Panc1 (cell line): Measurements from ENCODE around the gene GJB2. TPM values are rescaled to one million over a fixed set of nuclear protein-coding genes. Genes with fewer than 3 reads are reported as not detected.

ENCODE experiments used
- ATAC-seq: fragments of 200-7000 bp; cut with Tn5 transposase; 2 replicates; pipeline ENCODE4 v1.9.1; 2020; ENCODE audit warnings: mild to moderate bottlenecking, moderate library complexity
- BruUV-seq: library from RNA; stranded (reverse); fragments of 400-500 nt; replicated peaks from 2 replicates; lab custom pipeline; 2021; lab: Mats Ljungman, UMichigan
- CTCF ChIA-PET: fragments of 300-600 bp; sonication (Branson Sonifier 250); formaldehyde crosslinking; loops from one replicate; lab custom pipeline; 2022; ENCODE audit warnings: antibody characterized with exemption; lab: Charles Lee
- POLR2A ChIA-PET: fragments of 300-600 bp; sonication (Branson Sonifier 250); formaldehyde crosslinking; loops from one replicate; lab custom pipeline; 2022; ENCODE audit warnings: antibody characterized with exemption; lab: Charles Lee
- DNase-seq: peaks from one replicate; pipeline ENCODE4 v3.0.0-alpha.2; 2010; ENCODE audit warnings: low read depth, low spot score
- H3K27ac ChIP-seq: 2 replicates; pipeline ENCODE4 v1.5.1; 2011; ENCODE audit warnings: mild to moderate bottlenecking, low read length, inconsistent platforms
- H3K27me3 ChIP-seq: fragments of 200-500 bp; sonication (Bioruptor generic); 2 replicates; pipeline ENCODE4 v1.6.0; 2014; ENCODE audit warnings: low read length, inconsistent platforms; ENCODE audit not compliant: control insufficient read depth, insufficient read depth
- H3K36me3 ChIP-seq: fragments of 200-500 bp; sonication (Bioruptor generic); 2 replicates; pipeline ENCODE4 v1.5.1; 2014; ENCODE audit warnings: inconsistent platforms, mild to moderate bottlenecking, low read length, moderate library complexity; ENCODE audit not compliant: control insufficient read depth, insufficient read depth
- H3K4me1 ChIP-seq: 2 replicates; pipeline ENCODE4 v1.5.1; 2011; ENCODE audit warnings: inconsistent platforms, mild to moderate bottlenecking, low read length, moderate library complexity; ENCODE audit not compliant: control insufficient read depth, insufficient read depth
- H3K4me3 ChIP-seq, 2 experiments: 2 replicates each; pipeline ENCODE4 v1.5.1; 2011 to 2012; ENCODE audit warnings: low read depth in 2 of 2, low read length in 2 of 2, mild to moderate bottlenecking in 2 of 2, inconsistent platforms in 1 of 2, moderate library complexity in 1 of 2
- H3K9me3 ChIP-seq: fragments of 200-500 bp; sonication (Bioruptor generic); 2 replicates; pipeline ENCODE4 v1.5.1; 2014; ENCODE audit warnings: low read depth, mild to moderate bottlenecking, inconsistent platforms, low read length, moderate library complexity; ENCODE audit not compliant: control insufficient read depth, insufficient read depth
- POLR2AphosphoS5 ChIP-seq: IDR thresholded peaks from 2 replicates; pipeline ENCODE4 v1.6.1; 2012; ENCODE audit warnings: mild to moderate bottlenecking, low read depth, low read length, moderate library complexity
- REST ChIP-seq, 2 experiments: IDR thresholded peaks; 2 replicates each; pipeline ENCODE4 v1.6.1; 2011 to 2012; ENCODE audit warnings: low read depth in 2 of 2, control low read depth in 1 of 2, low read length in 1 of 2, mild to moderate bottlenecking in 1 of 2, moderate library complexity in 1 of 2; ENCODE audit not compliant: insufficient read depth in 1 of 2
- SIN3A ChIP-seq: IDR thresholded peaks from 2 replicates; pipeline ENCODE4 v1.6.1; 2012; ENCODE audit warnings: low read depth, mild to moderate bottlenecking, low read length, moderate library complexity, borderline replicate concordance; ENCODE audit not compliant: insufficient read depth
- TCF7L2 ChIP-seq: IDR thresholded peaks from 2 replicates; pipeline ENCODE4 v1.6.1; 2011; ENCODE audit warnings: mild to moderate bottlenecking, low read depth, low read length, inconsistent platforms
- in situ Hi-C: cut with HindIII; loops from 2 replicates; pipeline ENCODE4 v1.10.0; 2016; ENCODE audit warnings: low sequenced_read_pairs, low pct_unique_long_range_greater_than_20kb
- intact Hi-C: fragments of 100-400 bp; cut with micrococcal nuclease; formaldehyde crosslinking; loops from one replicate; pipeline ENCODE4 v1.10.0; 2022; ENCODE audit not compliant: unreplicated experiment
- total RNA-seq: library from RNA; stranded (reverse); gene quantifications from one replicate; pipeline ENCODE4 v1.2.1, GENCODE V29; 2021; ENCODE audit not compliant: unreplicated experiment
- TF ChIP-seq, protein P1 (sequence below): fragments of 450-650 bp; IDR thresholded peaks from 2 replicates; pipeline ENCODE4 v1.5.1; 2017; ENCODE audit warnings: mild to moderate bottlenecking

The GJB2 gene
- total RNA-seq, 1 experiment from 2014 or later, result 54.2 TPM

DNA sequence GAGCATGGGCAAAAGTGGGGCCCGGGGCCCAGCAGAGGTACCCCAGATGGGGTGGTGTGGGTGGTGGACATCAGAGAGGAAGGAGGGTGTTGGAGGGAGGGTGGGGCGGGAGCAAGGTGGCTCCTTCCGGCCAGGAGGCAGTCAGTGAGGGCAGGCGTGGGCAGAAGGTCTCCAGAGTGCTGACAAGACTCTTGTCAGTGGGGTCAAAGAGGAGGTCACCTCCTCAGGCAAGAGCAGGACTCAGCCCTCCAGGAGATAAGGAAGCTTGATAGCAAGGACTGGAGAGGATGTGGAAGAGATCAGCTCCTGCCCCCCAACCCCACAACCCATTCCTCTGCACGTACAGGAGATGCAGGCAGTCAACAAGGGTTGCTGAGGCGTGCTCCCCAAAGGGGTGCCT, 41.7 kb downstream of the GJB2 start:
- Histone ChIP-seq H3K27me3 (no peaks in the 10 kb centered on the region), H3K9me3 (no peaks in the 10 kb centered on the region), H3K36me3 (no peaks in the 10 kb centered on the region), H3K4me3 (no peak overlapping the region), H3K27ac (no peak overlapping the region), H3K4me1 (no peaks in the 10 kb centered on the region)
- no peak for ATAC-seq
- ChIA-PET POLR2A (no interaction called here), CTCF (no interaction called here)
- in situ Hi-C loops (no loop called here), intact Hi-C loops (no loop called here)
- no TSS peak for BruUV-seq
- no peak for DNase-seq
- TF ChIP-seq REST (IDR thresholded peaks at IDR 0.05; ENCODE audit: insufficient read depth in 1 of 2, low read depth in 2 of 2, low read length in 1 of 2) (no peak), TCF7L2 (no peak), POLR2AphosphoS5 (no peak)

GRCh38 chr13:20150561-20150960, 42.2 kb downstream of the GJB2 start:
- in situ Hi-C loops, result no loop called here
- Histone ChIP-seq H3K4me1 (no peaks in the 10 kb centered on the region), H3K27me3 (no peaks in the 10 kb centered on the region), H3K36me3 (no peaks in the 10 kb centered on the region), H3K9me3 (no peaks in the 10 kb centered on the region), H3K27ac (no peak overlapping the region), H3K4me3 (no peak overlapping the region)
- no peak for DNase-seq
- ATAC-seq, result no peak
- intact Hi-C loops, result no loop called here
- CTCF ChIA-PET, result no interaction called here
- POLR2A ChIA-PET, result no interaction called here
- BruUV-seq, result no TSS peak
- TF ChIP-seq REST (IDR thresholded peaks at IDR 0.05; ENCODE audit: insufficient read depth in 1 of 2, low read depth in 2 of 2, low read length in 1 of 2), result no peak
- no peak for TF ChIP-seq POLR2AphosphoS5
- TF ChIP-seq, protein P1, sequence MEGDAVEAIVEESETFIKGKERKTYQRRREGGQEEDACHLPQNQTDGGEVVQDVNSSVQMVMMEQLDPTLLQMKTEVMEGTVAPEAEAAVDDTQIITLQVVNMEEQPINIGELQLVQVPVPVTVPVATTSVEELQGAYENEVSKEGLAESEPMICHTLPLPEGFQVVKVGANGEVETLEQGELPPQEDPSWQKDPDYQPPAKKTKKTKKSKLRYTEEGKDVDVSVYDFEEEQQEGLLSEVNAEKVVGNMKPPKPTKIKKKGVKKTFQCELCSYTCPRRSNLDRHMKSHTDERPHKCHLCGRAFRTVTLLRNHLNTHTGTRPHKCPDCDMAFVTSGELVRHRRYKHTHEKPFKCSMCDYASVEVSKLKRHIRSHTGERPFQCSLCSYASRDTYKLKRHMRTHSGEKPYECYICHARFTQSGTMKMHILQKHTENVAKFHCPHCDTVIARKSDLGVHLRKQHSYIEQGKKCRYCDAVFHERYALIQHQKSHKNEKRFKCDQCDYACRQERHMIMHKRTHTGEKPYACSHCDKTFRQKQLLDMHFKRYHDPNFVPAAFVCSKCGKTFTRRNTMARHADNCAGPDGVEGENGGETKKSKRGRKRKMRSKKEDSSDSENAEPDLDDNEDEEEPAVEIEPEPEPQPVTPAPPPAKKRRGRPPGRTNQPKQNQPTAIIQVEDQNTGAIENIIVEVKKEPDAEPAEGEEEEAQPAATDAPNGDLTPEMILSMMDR, result no peak
- no peak for TF ChIP-seq TCF7L2
- TF ChIP-seq SIN3A, result no peak
